ENCODE data around the gene BDH2. TPM values are rescaled to one million over a fixed set of nuclear protein-coding genes. Genes with fewer than 3 reads are reported as not detected.

The BDH2 gene
- total and polyA plus RNA-seq, 2 donors (not counting 1 experiment from before 2014, with no cell fraction given), result 67.2 to 70.5 TPM

GRCh38 chr4:103050736-103051436 lies 48.7 kb downstream of the BDH2 start:
- TF ChIP-seq EZH2 (IDR thresholded peaks at IDR 0.05; ENCODE audit: low read length, missing control alignments) (no peak), CTCF (conservative IDR thresholded peaks at IDR 0.05 in 1 of 2, IDR thresholded peaks at IDR 0.05 in 1 of 2; ENCODE audit: low read depth in 1 of 2, low read length in 2 of 2) (no peak)
- no peaks in the 10 kb centered on the region for H3K4me1 ChIP-seq (ENCODE audit: control insufficient read depth, extremely low read depth, insufficient read depth, low read length)
- no peaks in the 10 kb centered on the region for H3K9me3 ChIP-seq (ENCODE audit: control insufficient read depth, insufficient read depth, low read depth, low read length)
- H2AFZ ChIP-seq (ENCODE audit: low read length), result no peak overlapping the region
- no peaks in the 10 kb centered on the region for H3K27me3 ChIP-seq (ENCODE audit: control insufficient read depth, insufficient read depth, low read length)
- H3K27ac ChIP-seq (ENCODE audit: insufficient read depth, low read length), result no peak overlapping the region
- H3K4me2 ChIP-seq (ENCODE audit: extremely low read depth, insufficient read depth, low read length), result no peak overlapping the region
- H4K20me1 ChIP-seq (ENCODE audit: control insufficient read depth, extremely low read depth, insufficient read depth, low read length), result no peaks in the 10 kb centered on the region
- no peaks in the 10 kb centered on the region for H3K79me2 ChIP-seq (ENCODE audit: control insufficient read depth, insufficient read depth, low read length)
- no peaks in the 10 kb centered on the region for H3K36me3 ChIP-seq (ENCODE audit: control insufficient read depth, insufficient read depth, low read length)
- H3K9ac ChIP-seq (ENCODE audit: insufficient read depth, low read length), result no peak overlapping the region
- DNase-seq (ENCODE audit: low read depth in 2 of 2), result peak in 1 of 2 donors; percentile 11
- no peak overlapping the region for H3K4me3 ChIP-seq (replicated peaks in 1 of 4; ENCODE audit: control extremely low read depth in 1 of 4, insufficient read depth in 1 of 4, low read depth in 3 of 4, low read length in 4 of 4)

- TF ChIP-seq EZH2 (IDR thresholded peaks at IDR 0.05; ENCODE audit: low read length, missing control alignments) (no peak), CTCF (conservative IDR thresholded peaks at IDR 0.05 in 1 of 2, IDR thresholded peaks at IDR 0.05 in 1 of 2; ENCODE audit: low read depth in 1 of 2, low read length in 2 of 2) (peak; percentile 72 to 88)
- H3K27ac ChIP-seq (ENCODE audit: insufficient read depth, low read length), result no peak overlapping the region
These were observed 53.0 kb downstream of the BDH2 start for GRCh38 chr4:103046416-103047290.

GRCh38 chr4:103044183-103044582 lies 55.5 kb downstream of the BDH2 start:
- no peak overlapping the region for H2AFZ ChIP-seq (ENCODE audit: low read length)

More at GRCh38 chr4:103046416-103047290, 53.0 kb downstream of the BDH2 start:
- Histone ChIP-seq H3K79me2 (ENCODE audit: control insufficient read depth, insufficient read depth, low read length) (no peaks in the 10 kb centered on the region), H3K9ac (ENCODE audit: insufficient read depth, low read length) (no peak overlapping the region), H3K27me3 (ENCODE audit: control insufficient read depth, insufficient read depth, low read length) (no peaks in the 10 kb centered on the region), H3K9me3 (ENCODE audit: control insufficient read depth, insufficient read depth, low read depth, low read length) (no peaks in the 10 kb centered on the region), H2AFZ (ENCODE audit: low read length) (no peak overlapping the region), H3K4me2 (ENCODE audit: extremely low read depth, insufficient read depth, low read length) (no peak overlapping the region), H4K20me1 (ENCODE audit: control insufficient read depth, extremely low read depth, insufficient read depth, low read length) (no peaks in the 10 kb centered on the region), H3K4me3 (replicated peaks in 1 of 4; ENCODE audit: control extremely low read depth in 1 of 4, insufficient read depth in 1 of 4, low read depth in 3 of 4, low read length in 4 of 4) (no peak overlapping the region), H3K36me3 (ENCODE audit: control insufficient read depth, insufficient read depth, low read length) (no peaks in the 10 kb centered on the region), H3K4me1 (ENCODE audit: control insufficient read depth, extremely low read depth, insufficient read depth, low read length) (no peaks in the 10 kb centered on the region)
- peak; percentile 30 to 58 for DNase-seq (ENCODE audit: low read depth in 2 of 2)

More at GRCh38 chr4:103044183-103044582, 55.5 kb downstream of the BDH2 start:
- no peaks in the 10 kb centered on the region for H3K36me3 ChIP-seq (ENCODE audit: control insufficient read depth, insufficient read depth, low read length)
- DNase-seq (ENCODE audit: low read depth in 2 of 2), result no peak
- TF ChIP-seq CTCF (conservative IDR thresholded peaks at IDR 0.05 in 1 of 2, IDR thresholded peaks at IDR 0.05 in 1 of 2; ENCODE audit: low read depth in 1 of 2, low read length in 2 of 2) (no peak), EZH2 (IDR thresholded peaks at IDR 0.05; ENCODE audit: low read length, missing control alignments) (no peak)
- no peak overlapping the region for H3K27ac ChIP-seq (ENCODE audit: insufficient read depth, low read length)
- no peak overlapping the region for H3K4me2 ChIP-seq (ENCODE audit: extremely low read depth, insufficient read depth, low read length)
- no peaks in the 10 kb centered on the region for H3K27me3 ChIP-seq (ENCODE audit: control insufficient read depth, insufficient read depth, low read length)
- H4K20me1 ChIP-seq (ENCODE audit: control insufficient read depth, extremely low read depth, insufficient read depth, low read length), result no peaks in the 10 kb centered on the region
- no peaks in the 10 kb centered on the region for H3K4me1 ChIP-seq (ENCODE audit: control insufficient read depth, extremely low read depth, insufficient read depth, low read length)
- H3K4me3 ChIP-seq (replicated peaks in 1 of 4; ENCODE audit: control extremely low read depth in 1 of 4, insufficient read depth in 1 of 4, low read depth in 3 of 4, low read length in 4 of 4), result no peak overlapping the region
- no peak overlapping the region for H3K9ac ChIP-seq (ENCODE audit: insufficient read depth, low read length)
- H3K79me2 ChIP-seq (ENCODE audit: control insufficient read depth, insufficient read depth, low read length), result no peaks in the 10 kb centered on the region
- no peaks in the 10 kb centered on the region for H3K9me3 ChIP-seq (ENCODE audit: control insufficient read depth, insufficient read depth, low read depth, low read length)
